ENCODE measurements around the gene SGO1.

SGO1 gene

GRCh38 chr3:20154078-20154477, 31.9 kb downstream of the SGO1 start:
- no peak for DNase-seq

GRCh38 chr3:20148466-20148865, 37.5 kb downstream of the SGO1 start:
- DNase-seq: no peak

GRCh38 chr3:20147361-20147760, 38.6 kb downstream of the SGO1 start:
- no peak for DNase-seq

- DNase-seq: no peak
These were observed 39.7 kb downstream of the SGO1 start for GRCh38 chr3:20146301-20146700.

GRCh38 chr3:20145874-20146273, 40.1 kb downstream of the SGO1 start:
- no peak for DNase-seq

- no peak for DNase-seq
These were observed 42.5 kb downstream of the SGO1 start for GRCh38 chr3:20143519-20143918.

- no peak for DNase-seq
These were observed 43.5 kb downstream of the SGO1 start for GRCh38 chr3:20142517-20142916.

- DNase-seq: no peak
These were observed 44.2 kb downstream of the SGO1 start for GRCh38 chr3:20141851-20142250.

GRCh38 chr3:20141316-20141715, 44.7 kb downstream of the SGO1 start:
- no peak for DNase-seq

- DNase-seq: no peak
These were observed 45.1 kb downstream of the SGO1 start for GRCh38 chr3:20140881-20141280.

- DNase-seq: no peak
These were observed 48.4 kb downstream of the SGO1 start for GRCh38 chr3:20137647-20138046.

GRCh38 chr3:20136231-20136630, 49.8 kb downstream of the SGO1 start:
- DNase-seq: no peak

GRCh38 chr3:20130106-20130505, 55.9 kb downstream of the SGO1 start:
- no peak for DNase-seq

- no peak for DNase-seq
These were observed 57.6 kb downstream of the SGO1 start for GRCh38 chr3:20128358-20128757.

GRCh38 chr3:20125897-20126296, 60.1 kb downstream of the SGO1 start:
- DNase-seq: no peak

GRCh38 chr3:20125289-20125688, 60.7 kb downstream of the SGO1 start:
- DNase-seq: no peak

- DNase-seq: no peak
These were observed 62.8 kb downstream of the SGO1 start for GRCh38 chr3:20123131-20123652.

GRCh38 chr3:20121088-20121487, 64.9 kb downstream of the SGO1 start:
- DNase-seq: no peak
